DMS79 (cell line): ENCODE data around the gene FHIP1B.
"Not testable (repeated sequence)": the region's sequence is repeated elsewhere in the genome, so short reads cannot be mapped to it uniquely, and the experiment has no call there.

Experiments used
- DNase-seq: peaks from one replicate; lab custom pipeline; 2025; lab: John Stamatoyannopoulos, UW

The FHIP1B gene

DNA sequence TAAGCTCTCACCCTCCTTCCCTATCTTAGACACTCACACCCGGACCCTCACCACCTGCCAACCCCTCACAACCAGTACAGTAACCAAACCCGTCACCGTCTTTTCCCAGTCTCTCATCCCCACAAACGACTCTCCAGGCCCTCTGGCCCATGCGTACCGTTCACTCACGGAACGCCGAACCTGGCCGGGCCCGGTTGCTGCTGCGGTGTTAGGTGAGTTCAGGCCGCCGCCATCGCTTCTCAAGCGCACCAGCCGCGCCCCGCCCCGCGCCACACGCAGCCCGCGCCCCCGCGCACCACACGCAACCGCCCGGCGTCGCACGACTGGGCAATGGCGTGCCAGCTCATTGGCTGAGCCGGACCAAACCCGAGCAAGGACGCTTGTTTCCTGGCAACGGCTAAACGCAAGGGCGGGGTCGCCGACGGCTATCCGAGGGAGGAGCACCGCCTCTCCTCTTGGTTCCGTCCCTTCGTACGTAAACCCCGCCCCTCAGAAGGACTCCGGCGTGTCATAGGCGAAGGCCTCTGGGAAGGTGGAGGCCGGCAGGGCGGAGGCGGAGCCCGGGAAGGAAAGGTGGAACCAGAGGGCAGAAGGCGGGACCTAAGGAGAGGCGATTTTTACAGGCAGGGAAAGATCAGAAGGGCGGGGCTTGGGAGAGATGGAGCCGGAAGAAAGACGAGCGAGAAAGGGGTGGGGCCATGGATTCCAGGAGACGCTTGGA is at the start of gene FHIP1B:
Gene FHIP1B, minus strand, starts transcription at position 250 of the 721 bp plus-strand sequence. CDS start 10,120 bp downstream, outside the sequence.
- peak; percentile 99 for DNase-seq

DNA sequence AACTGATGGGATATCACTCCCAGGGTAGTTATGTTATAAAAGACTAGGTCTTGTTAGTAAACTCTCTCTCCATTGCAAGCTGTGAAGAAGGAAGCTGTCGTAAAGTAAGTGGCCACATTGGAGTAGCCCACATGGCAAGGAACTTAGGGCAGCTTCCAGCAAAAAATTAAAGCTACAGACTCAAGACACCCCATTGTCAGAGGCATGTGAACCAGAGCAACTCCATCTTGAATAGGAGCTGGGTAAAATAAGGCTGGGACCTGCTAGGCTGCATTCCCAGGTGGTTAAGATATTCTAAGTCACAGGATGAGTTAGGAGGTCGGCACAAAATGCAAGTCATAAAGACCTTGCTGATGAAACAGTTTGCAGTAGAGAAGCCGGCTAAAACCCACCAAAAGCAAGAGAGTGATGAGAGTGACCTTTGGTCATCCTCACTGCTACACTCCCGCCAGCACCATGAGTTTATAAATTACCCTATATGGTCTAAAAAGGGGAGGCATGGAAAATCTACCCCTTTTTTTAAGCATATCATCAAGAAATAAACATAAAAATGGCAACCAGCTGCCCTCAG is 49.1 kb upstream of the FHIP1B start:
- no peak for DNase-seq

DNA sequence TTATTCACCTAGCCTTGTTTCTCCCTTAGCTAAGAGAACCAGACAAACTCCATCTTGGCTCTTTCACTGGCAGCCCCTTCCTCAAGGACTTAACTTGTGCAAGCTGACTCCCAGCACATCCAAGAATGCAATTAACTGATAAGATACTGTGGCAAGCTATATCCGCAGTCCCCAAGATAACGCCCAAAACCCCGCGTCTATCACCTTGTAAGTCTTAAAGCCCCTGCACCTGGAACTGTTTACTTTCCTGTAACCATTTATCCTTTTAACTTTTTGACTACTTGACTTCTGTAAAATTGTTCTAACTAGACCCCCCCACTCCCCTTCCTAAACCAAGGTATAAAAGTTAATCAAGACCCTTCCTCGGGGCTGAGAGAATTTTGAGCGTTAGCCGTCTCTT is 46.4 kb upstream of the FHIP1B start:
- not testable (repeated sequence) for DNase-seq

DNA sequence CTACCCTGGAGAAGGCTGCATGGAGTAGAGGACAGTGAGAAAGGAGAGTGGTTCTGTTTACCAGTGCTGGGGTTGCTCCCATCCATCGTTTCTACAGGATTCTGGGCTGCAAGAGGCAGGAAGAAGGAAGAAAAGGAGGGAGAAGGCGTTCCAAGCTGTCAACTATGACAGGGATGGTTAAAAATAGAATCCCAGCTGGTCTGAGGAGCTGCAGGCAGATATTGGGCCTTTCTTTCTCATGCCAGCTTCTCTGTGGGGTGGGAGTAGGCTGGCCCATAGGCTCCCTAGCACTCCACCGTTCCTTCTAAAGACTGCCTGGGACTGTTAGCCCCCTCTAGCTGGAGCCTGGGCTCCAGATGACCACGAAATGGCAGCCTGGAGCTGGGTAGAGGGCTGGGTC is 38.8 kb upstream of the FHIP1B start:
- DNase-seq: no peak

DNA sequence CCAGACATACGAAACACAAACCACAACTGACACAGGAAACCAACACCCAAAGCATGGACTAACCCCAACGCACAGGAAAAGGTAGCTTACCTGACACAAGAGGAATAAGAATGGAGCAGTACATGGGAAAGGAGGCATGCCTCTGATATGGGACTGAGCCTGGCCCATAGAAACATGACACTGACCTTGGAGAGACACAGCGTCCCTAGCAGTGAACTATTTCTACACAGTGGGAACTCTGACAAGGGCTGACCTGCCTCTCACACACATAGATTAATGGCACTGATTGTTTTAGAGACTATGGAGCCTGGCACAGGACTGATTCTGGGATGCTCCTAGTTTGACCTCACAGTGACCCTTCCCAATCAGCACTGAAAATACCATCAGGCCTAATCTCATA is 37.2 kb upstream of the FHIP1B start:
- no peak for DNase-seq

DNA sequence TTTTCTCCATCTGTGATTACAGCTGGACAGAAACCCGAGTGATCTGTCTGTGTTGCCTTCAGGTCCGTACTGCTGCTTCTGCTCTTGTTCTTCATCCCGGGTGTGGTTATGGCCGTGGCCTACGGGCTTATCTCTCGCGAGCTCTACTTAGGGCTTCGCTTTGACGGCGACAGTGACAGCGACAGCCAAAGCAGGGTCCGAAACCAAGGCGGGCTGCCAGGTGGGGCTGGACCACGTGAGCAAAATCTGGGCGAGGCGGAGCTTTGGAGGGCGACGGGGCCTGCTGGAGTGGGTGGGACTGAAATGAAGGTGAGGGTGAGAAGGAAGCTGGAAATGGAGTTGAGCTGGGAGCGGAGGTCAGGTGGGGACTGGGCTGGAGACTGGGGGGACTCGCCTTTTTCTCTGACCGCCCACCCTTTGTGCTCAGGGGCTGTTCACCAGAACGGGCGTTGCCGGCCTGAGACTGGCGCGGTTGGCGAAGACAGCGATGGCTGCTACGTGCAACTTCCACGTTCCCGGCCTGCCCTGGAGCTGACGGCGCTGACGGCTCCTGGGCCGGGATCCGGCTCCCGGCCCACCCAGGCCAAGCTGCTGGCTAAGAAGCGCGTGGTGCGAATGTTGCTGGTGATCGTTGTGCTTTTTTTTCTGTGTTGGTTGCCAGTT is 36.3 kb upstream of the FHIP1B start:
- no peak for DNase-seq

DNA sequence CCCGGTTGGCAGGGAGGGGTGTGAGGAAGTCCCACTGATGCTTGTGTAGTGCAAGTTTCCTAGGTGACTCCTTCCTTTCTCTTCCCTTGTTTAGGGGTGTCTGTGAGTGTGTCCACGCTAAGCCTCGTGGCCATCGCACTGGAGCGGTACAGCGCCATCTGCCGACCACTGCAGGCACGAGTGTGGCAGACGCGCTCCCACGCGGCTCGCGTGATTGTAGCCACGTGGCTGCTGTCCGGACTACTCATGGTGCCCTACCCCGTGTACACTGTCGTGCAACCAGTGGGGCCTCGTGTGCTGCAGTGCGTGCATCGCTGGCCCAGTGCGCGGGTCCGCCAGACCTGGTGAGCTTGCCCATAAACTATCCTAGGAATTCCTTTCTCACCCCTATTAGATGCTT is 35.6 kb upstream of the FHIP1B start:
- DNase-seq: no peak

DNA sequence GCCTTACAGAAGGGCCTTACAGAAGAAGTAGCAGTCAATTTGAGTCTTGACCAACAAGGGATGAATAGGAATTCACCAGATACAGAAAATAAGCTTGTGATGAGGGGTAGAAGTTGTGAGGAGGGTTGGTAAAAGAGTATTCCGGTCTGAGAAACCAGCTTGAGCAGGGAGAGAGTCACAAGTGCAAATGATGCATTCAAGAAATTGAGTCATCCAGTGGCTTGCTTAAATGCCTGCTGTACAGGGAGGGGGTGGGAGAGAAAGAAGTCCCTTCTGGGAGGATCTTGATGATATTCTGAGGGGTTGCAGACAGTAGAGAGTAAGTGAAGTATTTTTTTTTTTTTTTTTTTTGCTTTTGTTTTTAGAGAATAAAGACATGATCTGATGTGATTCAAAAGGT is 34.4 kb upstream of the FHIP1B start:
- DNase-seq: no peak

DNA sequence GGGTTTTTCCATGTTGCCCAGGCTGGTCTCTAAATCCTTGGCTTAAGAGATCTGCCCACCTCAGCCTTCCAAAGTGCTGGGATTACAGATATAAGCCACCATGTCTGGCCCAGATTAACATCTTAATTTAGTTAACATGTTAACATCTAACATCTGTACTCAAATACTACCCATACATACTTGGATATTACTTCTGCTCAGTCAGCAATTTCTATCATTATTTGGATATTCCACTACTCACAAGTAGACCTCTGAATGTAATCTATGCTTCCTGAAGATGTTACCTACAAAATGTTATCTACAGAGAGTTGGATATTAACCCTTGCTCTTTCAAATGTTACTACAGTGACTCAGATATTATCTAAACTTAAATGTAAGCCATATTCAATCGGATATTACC is 29.2 kb upstream of the FHIP1B start:
- no peak for DNase-seq

DNA sequence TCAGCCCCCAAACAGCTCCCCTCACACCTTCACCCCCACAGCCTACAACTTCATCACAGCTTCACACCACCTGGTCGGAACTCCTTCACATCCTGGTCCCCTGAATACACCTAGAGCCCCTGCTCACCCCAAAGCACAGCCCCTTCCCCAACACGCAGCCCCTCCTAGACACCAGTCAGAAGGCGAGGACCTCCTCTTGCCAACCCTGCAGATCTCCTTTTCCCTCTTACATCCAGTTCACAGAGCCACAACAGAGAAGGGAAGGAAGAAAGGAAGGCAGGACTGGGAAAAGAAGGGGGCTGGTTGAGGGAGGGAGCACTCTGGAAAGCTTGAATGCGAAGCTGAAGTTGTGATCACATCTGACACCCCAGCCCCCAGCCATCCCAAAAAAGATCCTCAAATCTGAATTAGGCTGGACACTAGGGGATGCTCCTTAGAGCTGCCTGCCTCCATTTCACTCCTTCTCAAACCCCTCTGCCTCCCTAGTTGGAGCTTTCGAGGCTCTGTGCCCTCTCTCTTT is 25.8 kb upstream of the FHIP1B start:
- DNase-seq: no peak

DNA sequence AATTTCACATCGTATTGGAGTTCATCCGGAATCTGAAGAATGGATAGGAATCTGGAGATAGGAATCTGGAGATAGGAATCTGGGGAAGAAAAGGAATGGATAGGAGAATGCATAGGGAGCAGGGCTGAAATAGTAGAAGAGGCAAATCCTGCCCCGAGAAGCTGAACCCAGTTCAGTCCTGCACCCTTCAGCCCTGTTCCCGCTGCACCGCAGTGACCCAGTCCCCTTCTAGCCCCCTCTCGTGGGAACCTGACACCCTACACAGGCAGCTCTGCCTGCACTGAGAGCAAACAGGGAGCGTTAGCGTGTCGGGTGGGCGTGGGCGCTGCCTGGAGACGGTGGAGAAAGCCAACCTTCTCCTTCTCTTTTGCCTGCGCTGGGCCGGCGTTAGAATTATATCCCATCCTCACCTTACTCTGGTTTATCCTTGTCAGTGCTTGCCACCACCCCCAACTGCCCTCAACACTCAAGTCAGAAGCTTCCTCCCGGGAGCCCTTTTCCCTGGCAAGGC is 24.2 kb upstream of the FHIP1B start:
- no peak for DNase-seq

DNA sequence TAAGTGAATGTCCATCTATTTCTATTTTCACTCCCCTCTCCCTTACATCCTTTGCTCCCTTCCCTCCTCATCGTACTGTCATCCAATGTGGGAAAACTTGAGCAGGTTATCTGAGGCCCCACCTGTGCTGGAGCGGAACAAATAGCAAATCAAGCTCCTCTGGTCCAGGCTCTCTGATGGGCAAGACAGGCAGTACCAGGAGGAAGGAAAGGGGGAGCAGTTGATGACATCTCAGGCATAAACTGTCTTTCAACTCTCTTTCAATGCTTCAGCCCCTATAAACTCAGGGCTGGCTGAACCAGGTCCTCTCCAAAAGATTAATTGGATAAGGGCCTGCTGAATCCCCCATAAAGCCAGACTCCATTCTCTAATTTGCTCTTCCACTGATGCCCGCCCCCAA is 23.7 kb upstream of the FHIP1B start:
- DNase-seq: no peak

DNA sequence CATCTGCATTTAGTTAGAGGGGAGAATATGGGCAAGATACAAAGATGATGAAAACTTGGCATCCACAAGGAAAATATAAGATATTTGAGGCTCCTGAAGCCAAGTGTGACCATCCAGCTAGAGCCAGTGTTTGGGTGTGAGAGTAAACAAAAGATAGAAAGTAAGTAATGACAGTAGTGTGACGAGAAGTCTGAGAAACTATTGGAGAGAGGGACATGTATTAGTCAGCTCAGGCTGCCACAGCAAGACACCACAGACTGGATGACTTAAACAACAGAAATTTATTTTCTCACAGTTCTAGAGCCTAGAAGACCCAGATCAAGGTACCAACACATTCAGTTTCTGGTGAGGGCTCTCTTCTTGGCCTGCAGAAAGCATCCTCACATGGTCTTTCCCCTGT is 18.8 kb upstream of the FHIP1B start:
- no peak for DNase-seq

DNA sequence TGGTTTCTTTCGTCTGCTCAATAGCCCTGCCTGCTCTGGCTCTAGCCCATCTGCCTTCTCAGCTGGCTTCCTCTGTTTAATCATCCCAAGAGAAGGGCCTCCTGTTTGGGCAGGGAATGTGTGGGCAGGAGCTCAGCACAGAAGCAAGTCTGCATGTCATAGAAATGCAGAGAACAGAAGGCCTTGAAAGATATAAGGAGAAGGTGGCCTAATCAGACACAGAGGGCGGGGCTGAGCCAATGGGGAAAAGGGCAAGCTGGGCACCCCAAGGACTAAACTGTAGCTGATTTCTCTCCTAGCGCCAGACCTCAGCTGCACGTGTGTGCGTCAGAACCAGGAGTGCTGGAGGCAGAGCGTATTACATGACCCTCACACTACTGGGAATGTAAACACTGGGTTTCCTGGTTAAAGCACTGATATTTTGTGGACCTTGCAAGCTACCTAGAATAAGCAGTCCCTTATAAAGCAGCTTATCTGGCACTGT is 17.6 kb upstream of the FHIP1B start:
- DNase-seq: no peak

DNA sequence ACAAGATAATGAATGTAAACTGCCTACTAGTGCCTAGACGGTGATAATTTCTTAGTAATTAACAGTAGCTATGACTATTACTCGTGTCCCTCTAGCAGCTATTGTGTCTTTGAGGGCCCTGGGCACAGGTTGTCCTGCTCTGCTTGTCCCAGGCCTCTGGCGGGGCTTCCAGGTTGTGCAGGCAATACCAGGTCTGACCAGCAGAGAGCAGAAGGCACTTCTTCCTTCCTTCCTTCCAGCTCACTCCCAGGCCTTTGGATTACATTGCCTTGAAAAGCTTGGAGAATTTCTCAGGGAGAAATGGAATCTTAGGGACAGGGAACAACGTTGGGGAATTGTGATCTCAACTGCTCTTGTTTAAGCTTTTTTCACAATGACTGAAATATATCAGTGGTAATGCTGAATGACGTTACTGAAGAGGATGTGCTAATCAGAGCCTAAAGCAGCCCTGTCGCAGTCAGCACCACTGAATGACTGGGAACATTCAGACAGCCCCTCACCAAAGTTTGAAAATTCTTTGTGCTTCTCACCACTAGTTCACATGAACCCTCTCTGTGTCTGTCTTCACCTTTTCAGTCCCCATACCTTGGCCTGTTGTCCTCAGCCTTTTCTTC is 16.8 kb upstream of the FHIP1B start:
- no peak for DNase-seq

DNA sequence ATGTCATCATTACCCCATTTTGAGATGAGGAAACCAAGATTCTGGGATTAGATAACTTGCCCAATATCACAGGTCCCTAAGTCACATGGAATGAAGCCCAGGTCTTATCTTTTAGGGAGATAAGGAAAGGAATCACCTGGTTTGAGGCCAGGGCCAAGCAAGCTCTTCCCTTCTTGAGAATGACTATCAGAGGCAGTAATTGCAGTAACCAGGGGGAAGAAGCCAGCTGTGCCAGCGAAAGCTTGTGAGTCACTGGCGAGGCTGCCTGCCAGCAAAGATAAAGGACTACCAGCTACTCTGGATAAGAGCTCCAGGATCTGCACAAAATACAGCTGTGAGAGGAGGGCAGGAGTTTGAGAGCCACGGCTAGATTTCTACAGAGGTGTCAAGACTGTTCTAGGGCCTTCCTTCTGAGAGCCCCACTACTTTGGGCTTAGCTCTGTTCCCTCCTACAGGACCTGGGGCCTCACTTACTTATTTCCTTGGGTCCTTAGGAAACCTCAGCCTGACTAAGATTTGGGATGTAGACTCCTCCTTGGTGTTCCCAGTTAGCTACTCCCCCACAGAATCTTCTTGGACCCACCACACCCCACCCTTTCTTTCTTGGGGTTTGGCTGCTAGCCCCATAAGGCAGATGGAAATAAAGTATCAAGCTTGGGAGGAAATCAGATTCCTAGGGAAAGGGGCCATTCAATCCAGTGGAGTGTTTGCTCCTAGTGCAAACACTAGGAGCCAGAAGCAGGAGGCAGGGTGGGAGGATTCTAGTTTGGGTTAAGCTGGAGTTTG is 15.5 kb upstream of the FHIP1B start:
- no peak for DNase-seq

DNA sequence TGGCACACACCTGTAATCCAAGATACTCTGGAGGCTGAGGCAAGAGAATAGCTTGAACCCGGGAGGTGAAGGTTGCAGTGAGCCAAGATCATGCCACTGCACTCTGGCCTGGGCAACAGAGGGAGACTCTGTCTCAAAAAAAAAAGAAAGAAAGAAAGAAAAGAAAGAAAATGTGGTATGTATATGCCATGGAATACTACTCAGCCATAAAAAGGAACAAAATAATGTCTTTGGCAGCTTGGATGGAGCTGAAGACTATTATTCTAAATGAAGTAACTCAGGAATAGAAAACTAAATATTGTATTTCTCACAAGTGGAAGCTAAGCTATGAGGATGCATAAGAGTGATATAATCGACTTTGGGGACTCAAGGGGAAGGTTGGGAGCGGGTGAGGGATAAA is 14.5 kb upstream of the FHIP1B start:
- not testable (repeated sequence) for DNase-seq

DNA sequence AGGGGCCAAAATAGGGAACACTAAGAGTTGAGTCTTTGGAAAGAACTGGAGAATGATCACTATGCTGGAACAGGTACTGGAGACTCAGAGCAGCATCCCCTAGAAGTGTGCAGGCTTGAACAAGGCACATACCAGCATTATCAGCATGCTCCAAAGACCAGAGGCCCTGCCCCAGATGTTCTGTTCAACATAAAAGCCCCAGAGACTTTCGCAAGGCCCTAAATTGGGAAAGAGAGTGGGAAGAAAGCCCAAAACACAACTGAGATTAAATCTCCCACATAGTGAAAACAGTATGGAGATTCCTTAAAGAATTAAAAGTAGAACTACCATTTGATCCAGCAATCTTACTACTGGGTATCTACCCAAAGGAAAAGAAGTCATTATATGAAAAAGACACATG is 13.8 kb upstream of the FHIP1B start:
- no peak for DNase-seq

DNA sequence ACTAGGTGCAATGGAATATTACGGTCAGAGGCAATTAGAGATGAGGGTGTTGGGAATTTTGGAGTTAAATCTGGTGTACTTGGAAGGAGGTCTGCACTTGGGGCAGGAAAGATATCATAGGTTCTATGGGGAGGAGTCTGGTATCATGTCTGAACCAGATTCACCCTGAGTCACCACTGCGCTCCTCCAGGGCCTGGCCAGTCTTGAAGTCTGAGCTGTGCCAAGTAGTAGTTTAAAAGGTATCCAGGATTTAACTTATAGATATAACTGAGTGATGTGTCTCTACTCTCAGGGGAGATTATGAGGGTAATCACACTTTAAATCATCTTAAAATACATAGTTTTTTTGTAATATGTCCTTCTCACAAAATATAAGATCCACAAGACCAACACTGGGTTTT is 11.1 kb upstream of the FHIP1B start:
- DNase-seq: no peak

DNA sequence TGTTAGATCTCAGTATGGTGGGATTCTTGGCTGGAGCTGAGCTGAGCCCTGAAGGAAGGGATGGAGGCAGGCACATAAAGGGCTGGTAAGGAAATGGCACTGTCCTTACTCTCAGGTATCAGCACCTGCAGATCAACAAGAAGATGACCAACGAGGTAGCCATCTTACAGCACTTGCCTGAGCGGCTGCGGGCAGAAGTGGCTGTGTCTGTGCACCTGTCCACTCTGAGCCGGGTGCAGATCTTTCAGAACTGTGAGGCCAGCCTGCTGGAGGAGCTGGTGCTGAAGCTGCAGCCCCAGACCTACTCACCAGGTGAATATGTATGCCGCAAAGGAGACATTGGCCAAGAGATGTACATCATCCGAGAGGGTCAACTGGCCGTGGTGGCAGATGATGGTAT is 6.9 kb upstream of the FHIP1B start:
- DNase-seq: no peak

DNA sequence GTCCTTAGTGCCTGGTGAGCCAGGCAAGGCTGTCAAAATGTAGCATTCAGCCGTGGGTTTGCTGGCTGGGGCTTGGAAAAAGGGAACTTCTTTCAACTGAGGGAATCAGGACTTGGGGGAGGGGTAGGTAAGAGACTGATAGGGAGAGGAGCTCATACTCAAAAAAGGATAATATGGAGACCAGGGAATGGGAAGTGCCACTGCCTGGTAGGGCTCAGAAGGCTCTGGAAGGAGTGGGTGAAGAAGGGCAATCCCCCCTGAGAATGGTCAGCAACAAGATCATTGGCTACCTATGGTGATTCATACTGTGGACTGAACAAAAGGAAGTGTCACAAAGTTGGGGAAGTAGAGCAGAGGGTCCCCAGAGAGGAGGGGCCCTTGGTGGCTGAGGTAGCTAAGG is 6.3 kb upstream of the FHIP1B start:
- DNase-seq: no peak

DNA sequence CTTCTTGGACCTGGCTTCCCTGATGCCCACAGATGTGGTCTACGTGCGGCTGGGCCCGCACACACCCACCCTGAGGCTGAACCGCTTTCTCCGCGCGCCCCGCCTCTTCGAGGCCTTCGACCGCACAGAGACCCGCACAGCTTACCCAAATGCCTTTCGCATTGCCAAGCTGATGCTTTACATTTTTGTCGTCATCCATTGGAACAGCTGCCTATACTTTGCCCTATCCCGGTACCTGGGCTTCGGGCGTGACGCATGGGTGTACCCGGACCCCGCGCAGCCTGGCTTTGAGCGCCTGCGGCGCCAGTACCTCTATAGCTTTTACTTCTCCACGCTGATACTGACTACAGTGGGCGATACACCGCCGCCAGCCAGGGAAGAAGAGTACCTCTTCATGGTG is 5.7 kb upstream of the FHIP1B start:
- DNase-seq: no peak
